ENCODE results near the gene ZMAT3. TPM values are rescaled to one million over a fixed set of nuclear protein-coding genes. Genes with fewer than 3 reads are reported as not detected.

Gene ZMAT3
- total and polyA plus RNA-seq, 2 of the 13 experiments (the other 11 are each of a cell fraction or from before 2014, with no cell fraction given): 11.4 to 11.7 TPM

DNA sequence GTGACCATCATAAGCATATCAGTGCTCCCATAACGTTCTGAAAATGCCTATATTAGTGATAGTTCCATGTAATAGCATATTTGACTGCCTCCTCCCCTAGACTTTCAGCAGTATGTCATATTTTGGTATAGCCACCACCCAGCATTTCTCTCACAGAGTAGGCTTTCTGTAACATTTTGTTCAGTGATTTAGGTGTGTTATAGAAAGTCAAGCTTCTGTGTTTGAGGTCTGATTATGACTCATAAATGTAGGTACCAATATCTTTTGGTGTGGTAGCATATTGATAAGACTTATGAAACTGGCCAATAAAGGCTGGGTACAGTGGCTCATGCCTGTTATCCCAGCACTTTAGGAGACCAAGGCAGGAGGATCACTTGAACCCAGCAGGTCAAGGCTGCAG lies 34.3 kb upstream of the ZMAT3 start:
- in situ Hi-C loops (cut with HindIII; ENCODE audit: extremely low pct_ligation_motif_present, low pct_unique_long_range_greater_than_20kb): no loop called here
- H3K27me3 ChIP-seq (ENCODE audit: control insufficient read depth in 1 of 2, insufficient read depth in 2 of 2, low read length in 2 of 2): no peaks in the 10 kb centered on the region; a peak in 1 of 5 replicates
- TF ChIP-seq ZFP37 (CRISPR knock-in tag; IDR thresholded peaks at IDR 0.05; ENCODE audit: borderline replicate concordance) (no peak), ZSCAN30 (CRISPR knock-in tag; IDR thresholded peaks at IDR 0.05) (no peak), ZBTB7A (CRISPR knock-in tag; IDR thresholded peaks at IDR 0.05) (no peak), CENPX (CRISPR knock-in tag; IDR thresholded peaks at IDR 0.05) (no peak), ZFY (CRISPR knock-in tag; IDR thresholded peaks at IDR 0.05) (no peak), ZSCAN12 (CRISPR knock-in tag; IDR thresholded peaks at IDR 0.05) (no peak), CENPT (CRISPR knock-in tag; IDR thresholded peaks at IDR 0.05; ENCODE audit: low read depth) (no peak), RORA (CRISPR knock-in tag; IDR thresholded peaks at IDR 0.05) (no peak), NFYC (CRISPR knock-in tag; IDR thresholded peaks at IDR 0.05) (no peak), ZNF790 (CRISPR knock-in tag; IDR thresholded peaks at IDR 0.05; ENCODE audit: borderline replicate concordance) (no peak), MAFK (conservative IDR thresholded peaks at IDR 0.05 in 1 of 2, IDR thresholded peaks at IDR 0.05 in 1 of 2; ENCODE audit: low read length in 2 of 2) (no peak), ZNF75D (CRISPR knock-in tag; IDR thresholded peaks at IDR 0.05; ENCODE audit: borderline replicate concordance) (no peak)
- TF ChIP-seq, protein P1, sequence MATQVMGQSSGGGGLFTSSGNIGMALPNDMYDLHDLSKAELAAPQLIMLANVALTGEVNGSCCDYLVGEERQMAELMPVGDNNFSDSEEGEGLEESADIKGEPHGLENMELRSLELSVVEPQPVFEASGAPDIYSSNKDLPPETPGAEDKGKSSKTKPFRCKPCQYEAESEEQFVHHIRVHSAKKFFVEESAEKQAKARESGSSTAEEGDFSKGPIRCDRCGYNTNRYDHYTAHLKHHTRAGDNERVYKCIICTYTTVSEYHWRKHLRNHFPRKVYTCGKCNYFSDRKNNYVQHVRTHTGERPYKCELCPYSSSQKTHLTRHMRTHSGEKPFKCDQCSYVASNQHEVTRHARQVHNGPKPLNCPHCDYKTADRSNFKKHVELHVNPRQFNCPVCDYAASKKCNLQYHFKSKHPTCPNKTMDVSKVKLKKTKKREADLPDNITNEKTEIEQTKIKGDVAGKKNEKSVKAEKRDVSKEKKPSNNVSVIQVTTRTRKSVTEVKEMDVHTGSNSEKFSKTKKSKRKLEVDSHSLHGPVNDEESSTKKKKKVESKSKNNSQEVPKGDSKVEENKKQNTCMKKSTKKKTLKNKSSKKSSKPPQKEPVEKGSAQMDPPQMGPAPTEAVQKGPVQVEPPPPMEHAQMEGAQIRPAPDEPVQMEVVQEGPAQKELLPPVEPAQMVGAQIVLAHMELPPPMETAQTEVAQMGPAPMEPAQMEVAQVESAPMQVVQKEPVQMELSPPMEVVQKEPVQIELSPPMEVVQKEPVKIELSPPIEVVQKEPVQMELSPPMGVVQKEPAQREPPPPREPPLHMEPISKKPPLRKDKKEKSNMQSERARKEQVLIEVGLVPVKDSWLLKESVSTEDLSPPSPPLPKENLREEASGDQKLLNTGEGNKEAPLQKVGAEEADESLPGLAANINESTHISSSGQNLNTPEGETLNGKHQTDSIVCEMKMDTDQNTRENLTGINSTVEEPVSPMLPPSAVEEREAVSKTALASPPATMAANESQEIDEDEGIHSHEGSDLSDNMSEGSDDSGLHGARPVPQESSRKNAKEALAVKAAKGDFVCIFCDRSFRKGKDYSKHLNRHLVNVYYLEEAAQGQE (IDR thresholded peaks at IDR 0.05; ENCODE audit: borderline replicate concordance in 1 of 2, low read depth in 1 of 2, low read length in 2 of 2): no peak

More for the DNA sequence above, 34.3 kb upstream of the ZMAT3 start:
- ChIA-PET CTCF (ENCODE audit: low intra/inter-chr PET ratio, low total read pairs) (interaction anchor here (3.6 kb wide), 1 partner anchor 210 kb away, joined by 23 read pairs; no protein-coding TSS in a partner anchor), POLR2A (no interaction called here)
- ATAC-seq: no peak
- Histone ChIP-seq H3K27ac (ENCODE audit: extremely low read length, insufficient read depth, low read length) (no peak overlapping the region), H3K9ac (ENCODE audit: insufficient read depth, low read depth, low read length) (no peak overlapping the region), H3K4me2 (ENCODE audit: low read depth, low read length) (no peak overlapping the region), H3K36me3 (replicated peaks in 1 of 2; ENCODE audit: control insufficient read depth in 1 of 2, insufficient read depth in 2 of 2, low read length in 2 of 2) (no peaks in the 10 kb centered on the region), H3K4me3 (replicated peaks in 1 of 3; ENCODE audit: insufficient read depth in 1 of 3, low read depth in 2 of 3, low read length in 3 of 3) (no peak overlapping the region), H3K79me2 (ENCODE audit: insufficient read depth, low read length) (no peaks in the 10 kb centered on the region), H4K20me1 (ENCODE audit: insufficient read depth, low read length) (no peaks in the 10 kb centered on the region), H3K9me3 (ENCODE audit: low read length) (no peaks in the 10 kb centered on the region), H2AFZ (ENCODE audit: low read length) (no peak overlapping the region), H3K4me1 (ENCODE audit: insufficient read depth, low read length) (no peaks in the 10 kb centered on the region)
- BruUV-seq (replicated peaks): no TSS peak
- no peak for DNase-seq (ENCODE audit: low spot score)
- FAIRE-seq: no peak
- WGBS (ENCODE audit: low lambda C conversion rate): 0% methylated on average over 1 of the region's 1 CpG
- intact Hi-C loops (cut with micrococcal nuclease; ENCODE audit: unreplicated experiment): loop anchor here (1.0 kb wide), 3 partner anchors 166 to 215 kb away; no protein-coding TSS in a partner anchor
